WI38 (cell line): ENCODE measurements around the gene KIF18B.

Experiments
- H3K4me3 ChIP-seq: 2 replicates; pipeline ENCODE4 v1.5.1; 2011; ENCODE audit warnings: low read depth, mild to moderate bottlenecking, control low read depth, low read length
- CTCF ChIP-seq: IDR thresholded peaks from 2 replicates; pipeline ENCODE4 v1.5.1; 2012; ENCODE audit warnings: low read depth, mild to moderate bottlenecking, control low read depth, low read length

KIF18B gene

GRCh38 chr17:44889003-44889402 lies 58.6 kb downstream of the KIF18B start:
- no peak overlapping the region for H3K4me3 ChIP-seq
- no peak for TF ChIP-seq CTCF

GRCh38 chr17:44887971-44888954 lies 59.3 kb downstream of the KIF18B start:
- TF ChIP-seq CTCF: no peak
- no peak overlapping the region for H3K4me3 ChIP-seq

GRCh38 chr17:44887016-44887415 lies 60.6 kb downstream of the KIF18B start:
- TF ChIP-seq CTCF: no peak
- H3K4me3 ChIP-seq: no peak overlapping the region

- TF ChIP-seq CTCF: no peak
- H3K4me3 ChIP-seq: no peak overlapping the region
These were observed 62.6 kb downstream of the KIF18B start for GRCh38 chr17:44884941-44885340.

GRCh38 chr17:44881145-44881544 lies 66.4 kb downstream of the KIF18B start:
- TF ChIP-seq CTCF: no peak

GRCh38 chr17:44880062-44880461 lies 67.5 kb downstream of the KIF18B start:
- H3K4me3 ChIP-seq: no peak overlapping the region
- TF ChIP-seq CTCF: no peak

More at GRCh38 chr17:44881145-44881544, 66.4 kb downstream of the KIF18B start:
- no peak overlapping the region for H3K4me3 ChIP-seq

GRCh38 chr17:44879376-44879775 lies 68.2 kb downstream of the KIF18B start:
- no peak for TF ChIP-seq CTCF
- no peak overlapping the region for H3K4me3 ChIP-seq
